Measurements from ENCODE around the gene ZNF789. TPM values are rescaled to one million over a fixed set of nuclear protein-coding genes. Genes with fewer than 3 reads are reported as not detected.
A peak's percentile ranks its signal among the peaks of the same experiment; 100 is the strongest.

ZNF789 gene
- total and polyA plus RNA-seq, 9 of the 15 experiments (the other 6 are each of a cell fraction or from before 2014, with no cell fraction given), result 6.1 to 57.0 (median 24.8) TPM

- TF ChIP-seq SIN3A (IDR thresholded peaks at IDR 0.05; ENCODE audit: borderline replicate concordance in 2 of 2, control insufficient read depth in 1 of 2, low read depth in 2 of 2, low read length in 2 of 2) (no peak), PHF8 (IDR thresholded peaks at IDR 0.05; ENCODE audit: borderline replicate concordance, low read length) (peak; percentile 54; the same call in 1 of the 2 replicates), NR2C2 (CRISPR knock-in tag; IDR thresholded peaks at IDR 0.05) (no peak), NR2C2 (tag; IDR thresholded peaks at IDR 0.05) (peak; percentile 97), PRPF4 (IDR thresholded peaks at IDR 0.05; ENCODE audit: insufficient read depth, low read depth, low read length, poor library complexity, severe bottlenecking) (no peak), MXI1 (IDR thresholded peaks at IDR 0.05; ENCODE audit: low read depth, low read length) (0 out of 2 replicates have a peak, but pooled peaks have one; percentile 4), SLC30A9 (CRISPR knock-in tag; IDR thresholded peaks at IDR 0.05) (no peak), ZNF766 (CRISPR knock-in tag; conservative IDR thresholded peaks at IDR 0.05) (no peak), ZNF354B (CRISPR knock-in tag; IDR thresholded peaks at IDR 0.05) (no peak), HNRNPH1 (optimal IDR thresholded peaks at IDR 0.05; ENCODE audit: low read depth, low read length) (no peak), TOE1 (IDR thresholded peaks at IDR 0.05; ENCODE audit: borderline replicate concordance) (no peak), TOE1 (CRISPR knock-in tag; IDR thresholded peaks at IDR 0.05; ENCODE audit: borderline replicate concordance, low read depth) (no peak), ZNF311 (CRISPR knock-in tag; IDR thresholded peaks at IDR 0.05) (no peak)
- TF ChIP-seq, protein P1, sequence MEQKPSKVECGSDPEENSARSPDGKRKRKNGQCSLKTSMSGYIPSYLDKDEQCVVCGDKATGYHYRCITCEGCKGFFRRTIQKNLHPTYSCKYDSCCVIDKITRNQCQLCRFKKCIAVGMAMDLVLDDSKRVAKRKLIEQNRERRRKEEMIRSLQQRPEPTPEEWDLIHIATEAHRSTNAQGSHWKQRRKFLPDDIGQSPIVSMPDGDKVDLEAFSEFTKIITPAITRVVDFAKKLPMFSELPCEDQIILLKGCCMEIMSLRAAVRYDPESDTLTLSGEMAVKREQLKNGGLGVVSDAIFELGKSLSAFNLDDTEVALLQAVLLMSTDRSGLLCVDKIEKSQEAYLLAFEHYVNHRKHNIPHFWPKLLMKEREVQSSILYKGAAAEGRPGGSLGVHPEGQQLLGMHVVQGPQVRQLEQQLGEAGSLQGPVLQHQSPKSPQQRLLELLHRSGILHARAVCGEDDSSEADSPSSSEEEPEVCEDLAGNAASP (IDR thresholded peaks at IDR 0.05), result no peak
- TF ChIP-seq, protein P2, sequence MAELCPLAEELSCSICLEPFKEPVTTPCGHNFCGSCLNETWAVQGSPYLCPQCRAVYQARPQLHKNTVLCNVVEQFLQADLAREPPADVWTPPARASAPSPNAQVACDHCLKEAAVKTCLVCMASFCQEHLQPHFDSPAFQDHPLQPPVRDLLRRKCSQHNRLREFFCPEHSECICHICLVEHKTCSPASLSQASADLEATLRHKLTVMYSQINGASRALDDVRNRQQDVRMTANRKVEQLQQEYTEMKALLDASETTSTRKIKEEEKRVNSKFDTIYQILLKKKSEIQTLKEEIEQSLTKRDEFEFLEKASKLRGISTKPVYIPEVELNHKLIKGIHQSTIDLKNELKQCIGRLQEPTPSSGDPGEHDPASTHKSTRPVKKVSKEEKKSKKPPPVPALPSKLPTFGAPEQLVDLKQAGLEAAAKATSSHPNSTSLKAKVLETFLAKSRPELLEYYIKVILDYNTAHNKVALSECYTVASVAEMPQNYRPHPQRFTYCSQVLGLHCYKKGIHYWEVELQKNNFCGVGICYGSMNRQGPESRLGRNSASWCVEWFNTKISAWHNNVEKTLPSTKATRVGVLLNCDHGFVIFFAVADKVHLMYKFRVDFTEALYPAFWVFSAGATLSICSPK (IDR thresholded peaks at IDR 0.05; ENCODE audit: borderline replicate concordance), result no peak
- TF ChIP-seq, protein P3, sequence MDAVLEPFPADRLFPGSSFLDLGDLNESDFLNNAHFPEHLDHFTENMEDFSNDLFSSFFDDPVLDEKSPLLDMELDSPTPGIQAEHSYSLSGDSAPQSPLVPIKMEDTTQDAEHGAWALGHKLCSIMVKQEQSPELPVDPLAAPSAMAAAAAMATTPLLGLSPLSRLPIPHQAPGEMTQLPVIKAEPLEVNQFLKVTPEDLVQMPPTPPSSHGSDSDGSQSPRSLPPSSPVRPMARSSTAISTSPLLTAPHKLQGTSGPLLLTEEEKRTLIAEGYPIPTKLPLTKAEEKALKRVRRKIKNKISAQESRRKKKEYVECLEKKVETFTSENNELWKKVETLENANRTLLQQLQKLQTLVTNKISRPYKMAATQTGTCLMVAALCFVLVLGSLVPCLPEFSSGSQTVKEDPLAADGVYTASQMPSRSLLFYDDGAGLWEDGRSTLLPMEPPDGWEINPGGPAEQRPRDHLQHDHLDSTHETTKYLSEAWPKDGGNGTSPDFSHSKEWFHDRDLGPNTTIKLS (IDR thresholded peaks at IDR 0.05; ENCODE audit: borderline replicate concordance, low read depth), result no peak
- TF ChIP-seq, protein P4, sequence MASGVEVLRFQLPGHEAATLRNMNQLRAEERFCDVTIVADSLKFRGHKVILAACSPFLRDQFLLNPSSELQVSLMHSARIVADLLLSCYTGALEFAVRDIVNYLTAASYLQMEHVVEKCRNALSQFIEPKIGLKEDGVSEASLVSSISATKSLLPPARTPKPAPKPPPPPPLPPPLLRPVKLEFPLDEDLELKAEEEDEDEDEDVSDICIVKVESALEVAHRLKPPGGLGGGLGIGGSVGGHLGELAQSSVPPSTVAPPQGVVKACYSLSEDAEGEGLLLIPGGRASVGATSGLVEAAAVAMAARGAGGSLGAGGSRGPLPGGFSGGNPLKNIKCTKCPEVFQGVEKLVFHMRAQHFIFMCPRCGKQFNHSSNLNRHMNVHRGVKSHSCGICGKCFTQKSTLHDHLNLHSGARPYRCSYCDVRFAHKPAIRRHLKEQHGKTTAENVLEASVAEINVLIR (CRISPR knock-in tag; IDR thresholded peaks at IDR 0.05), result no peak
- TF ChIP-seq, protein P5, sequence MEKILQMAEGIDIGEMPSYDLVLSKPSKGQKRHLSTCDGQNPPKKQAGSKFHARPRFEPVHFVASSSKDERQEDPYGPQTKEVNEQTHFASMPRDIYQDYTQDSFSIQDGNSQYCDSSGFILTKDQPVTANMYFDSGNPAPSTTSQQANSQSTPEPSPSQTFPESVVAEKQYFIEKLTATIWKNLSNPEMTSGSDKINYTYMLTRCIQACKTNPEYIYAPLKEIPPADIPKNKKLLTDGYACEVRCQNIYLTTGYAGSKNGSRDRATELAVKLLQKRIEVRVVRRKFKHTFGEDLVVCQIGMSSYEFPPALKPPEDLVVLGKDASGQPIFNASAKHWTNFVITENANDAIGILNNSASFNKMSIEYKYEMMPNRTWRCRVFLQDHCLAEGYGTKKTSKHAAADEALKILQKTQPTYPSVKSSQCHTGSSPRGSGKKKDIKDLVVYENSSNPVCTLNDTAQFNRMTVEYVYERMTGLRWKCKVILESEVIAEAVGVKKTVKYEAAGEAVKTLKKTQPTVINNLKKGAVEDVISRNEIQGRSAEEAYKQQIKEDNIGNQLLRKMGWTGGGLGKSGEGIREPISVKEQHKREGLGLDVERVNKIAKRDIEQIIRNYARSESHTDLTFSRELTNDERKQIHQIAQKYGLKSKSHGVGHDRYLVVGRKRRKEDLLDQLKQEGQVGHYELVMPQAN (IDR thresholded peaks at IDR 0.05; ENCODE audit: borderline replicate concordance), result peak; percentile 71; the same call in 1 of the 2 replicates
- TF ChIP-seq, protein P6, sequence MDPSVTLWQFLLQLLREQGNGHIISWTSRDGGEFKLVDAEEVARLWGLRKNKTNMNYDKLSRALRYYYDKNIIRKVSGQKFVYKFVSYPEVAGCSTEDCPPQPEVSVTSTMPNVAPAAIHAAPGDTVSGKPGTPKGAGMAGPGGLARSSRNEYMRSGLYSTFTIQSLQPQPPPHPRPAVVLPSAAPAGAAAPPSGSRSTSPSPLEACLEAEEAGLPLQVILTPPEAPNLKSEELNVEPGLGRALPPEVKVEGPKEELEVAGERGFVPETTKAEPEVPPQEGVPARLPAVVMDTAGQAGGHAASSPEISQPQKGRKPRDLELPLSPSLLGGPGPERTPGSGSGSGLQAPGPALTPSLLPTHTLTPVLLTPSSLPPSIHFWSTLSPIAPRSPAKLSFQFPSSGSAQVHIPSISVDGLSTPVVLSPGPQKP (CRISPR knock-in tag; IDR thresholded peaks at IDR 0.05), result no peak
These were observed 32.6 kb downstream of the ZNF789 start (continued) for GRCh38 chr7:99505324-99505662.

Measured in K562 (cell line).